Measurements from ENCODE around the gene LRWD1. TPM values are rescaled to one million over a fixed set of nuclear protein-coding genes. Genes with fewer than 3 reads are reported as not detected.

LRWD1 gene
- total RNA-seq, 4 donors from 2014 or later: 7.0 to 9.2 (median 8.1) TPM

- no peak for TF ChIP-seq CTCF (IDR thresholded peaks at IDR 0.05; ENCODE audit: low read depth)
These were observed 32.2 kb upstream of the LRWD1 start for GRCh38 chr7:102432442-102433218.

GRCh38 chr7:102433219-102434038, 31.4 kb upstream of the LRWD1 start, which contains the start of gene ORAI2:
Gene ORAI2 (plus strand): TSS chr7:102433575. CDS start chr7:102438957, 5,382 bp downstream.
- no peak for TF ChIP-seq CTCF (IDR thresholded peaks at IDR 0.05; ENCODE audit: low read depth)

- no peak for TF ChIP-seq CTCF (IDR thresholded peaks at IDR 0.05; ENCODE audit: low read depth)
These were observed 30.7 kb upstream of the LRWD1 start for GRCh38 chr7:102434039-102434486.

GRCh38 chr7:102436118-102436517, 28.7 kb upstream of the LRWD1 start:
- no peak for TF ChIP-seq CTCF (IDR thresholded peaks at IDR 0.05; ENCODE audit: low read depth)

- TF ChIP-seq CTCF (IDR thresholded peaks at IDR 0.05; ENCODE audit: low read depth): no peak
These were observed 24.6 kb upstream of the LRWD1 start for GRCh38 chr7:102439963-102440795.

- TF ChIP-seq CTCF (IDR thresholded peaks at IDR 0.05; ENCODE audit: low read depth): no peak
These were observed 19.7 kb upstream of the LRWD1 start for GRCh38 chr7:102444961-102445673.

Measured in subcutaneous adipose tissue (tissue), 4 donors.